ENCODE results near the gene THTPA. TPM values are rescaled to one million over a fixed set of nuclear protein-coding genes. Genes with fewer than 3 reads are reported as not detected.
A peak's percentile ranks its signal among the peaks of the same experiment; 100 is the strongest.
"Not testable (repeated sequence)": the region's sequence is repeated elsewhere in the genome, so short reads cannot be mapped to it uniquely, and the experiment has no call there.

Gene THTPA
- total RNA-seq, 4 donors from 2014 or later = 12.5 to 19.6 (median 16.7) TPM

DNA sequence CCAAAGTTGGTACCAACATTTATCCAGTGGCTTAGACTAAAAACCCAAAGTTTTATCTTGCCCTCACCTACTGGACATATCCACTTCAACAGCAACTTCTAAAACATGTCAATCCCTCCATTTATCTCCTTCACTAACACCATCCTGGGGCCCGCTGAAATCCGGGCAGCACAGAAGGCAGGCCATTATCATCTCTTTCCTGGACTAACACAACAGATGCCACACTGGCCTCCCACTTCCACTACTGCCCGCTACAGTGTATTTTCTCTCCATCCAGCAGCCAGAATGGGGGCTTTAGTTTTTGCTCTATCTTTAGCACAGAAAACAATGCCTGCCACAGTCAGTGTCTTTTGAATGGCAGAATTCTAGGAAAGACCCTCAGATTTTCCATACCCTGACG, 20.1 kb upstream of the THTPA start:
- DNase-seq (ENCODE audit: low spot score) (no peak), ATAC-seq (ENCODE audit: low FRiP score) (no peak)
- no peak for TF ChIP-seq CTCF (IDR thresholded peaks at IDR 0.05)

- no peak for TF ChIP-seq CTCF (IDR thresholded peaks at IDR 0.05)
- ATAC-seq (ENCODE audit: low FRiP score) = no peak
- no peak for DNase-seq (ENCODE audit: low spot score)
These were observed 19.6 kb upstream of the THTPA start for GRCh38 chr14:23536494-23536893.

GRCh38 chr14:23536906-23537305, 19.2 kb upstream of the THTPA start:
- not testable (repeated sequence) for DNase-seq (ENCODE audit: low spot score); ATAC-seq (ENCODE audit: low FRiP score)

DNA sequence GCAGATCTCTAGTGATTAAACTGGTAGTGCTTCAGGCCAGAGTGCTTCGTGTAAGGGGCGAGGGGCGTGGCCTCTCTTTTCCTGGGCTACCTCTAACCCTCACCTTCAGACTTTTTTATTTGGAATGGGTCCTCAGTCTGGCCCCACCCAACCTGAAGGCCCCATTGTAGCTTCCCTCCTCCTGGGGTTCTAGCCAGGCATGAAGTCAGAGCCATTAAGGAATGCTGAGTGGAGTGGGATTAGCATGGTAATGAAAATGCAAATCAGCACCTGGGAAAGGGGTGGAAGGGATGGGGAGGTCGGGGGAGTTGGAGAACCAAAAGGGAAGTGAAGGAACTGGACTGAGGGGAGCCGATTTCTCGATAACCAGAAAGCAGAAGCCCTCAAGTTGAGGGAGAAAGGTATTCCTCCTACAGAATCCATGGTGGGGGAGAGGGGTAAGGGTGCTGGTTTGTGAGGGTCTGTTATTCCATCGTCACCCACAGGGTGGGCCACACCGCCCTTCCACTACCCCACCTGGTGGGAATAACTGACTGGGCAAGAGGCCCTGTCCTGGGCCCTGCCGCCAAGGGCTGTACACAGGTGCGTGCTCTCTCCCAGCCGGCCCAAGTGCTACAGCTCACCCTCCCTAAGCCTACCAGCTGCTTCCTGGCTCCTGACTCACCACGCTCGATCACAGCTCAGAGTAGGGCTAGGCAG, 18.6 kb upstream of the THTPA start:
- no peak for TF ChIP-seq CTCF (IDR thresholded peaks at IDR 0.05)
- DNase-seq (ENCODE audit: low spot score) (no peak), ATAC-seq (ENCODE audit: low FRiP score) (peak; percentile 71)

DNA sequence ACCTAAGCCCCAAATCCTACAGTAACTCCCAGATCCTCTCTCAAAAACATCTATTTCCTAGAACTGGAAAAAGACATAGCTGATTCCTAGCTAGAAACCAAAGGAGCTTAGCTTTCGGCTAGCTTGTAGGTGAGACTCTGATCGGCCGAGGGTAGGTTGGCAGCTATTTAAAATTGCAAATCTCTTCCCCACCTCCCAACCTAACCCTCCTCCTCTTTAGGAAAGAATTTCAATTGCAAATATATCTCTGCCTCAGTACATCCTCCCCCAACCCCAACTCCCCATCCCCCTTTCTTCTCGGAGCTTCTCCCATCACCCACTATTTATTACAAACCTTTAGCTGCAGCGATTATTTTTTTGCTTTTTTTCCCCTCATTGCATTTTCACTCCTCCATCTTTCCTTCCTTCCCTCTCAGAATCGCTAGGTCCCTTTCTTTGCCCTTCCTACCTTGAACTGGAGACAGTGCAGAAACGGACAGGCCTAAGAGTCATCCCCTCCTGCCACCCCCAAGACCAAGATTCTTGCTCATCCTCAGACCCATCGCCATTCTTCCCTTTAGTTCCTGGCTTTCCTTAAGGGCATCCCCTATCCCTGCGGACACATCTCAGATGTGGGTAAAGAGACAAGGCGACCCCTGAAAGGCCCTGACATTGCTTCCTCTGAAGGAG, 17.9 kb upstream of the THTPA start:
- TF ChIP-seq CTCF (IDR thresholded peaks at IDR 0.05) = no peak
- ATAC-seq (ENCODE audit: low FRiP score) (no peak), DNase-seq (ENCODE audit: low spot score) (no peak)

- no peak for TF ChIP-seq CTCF (IDR thresholded peaks at IDR 0.05)
- ATAC-seq (ENCODE audit: low FRiP score) = peak; percentile 9
- DNase-seq (ENCODE audit: low spot score) = no peak
These were observed 17.3 kb upstream of the THTPA start for GRCh38 chr14:23538785-23539184.

DNA sequence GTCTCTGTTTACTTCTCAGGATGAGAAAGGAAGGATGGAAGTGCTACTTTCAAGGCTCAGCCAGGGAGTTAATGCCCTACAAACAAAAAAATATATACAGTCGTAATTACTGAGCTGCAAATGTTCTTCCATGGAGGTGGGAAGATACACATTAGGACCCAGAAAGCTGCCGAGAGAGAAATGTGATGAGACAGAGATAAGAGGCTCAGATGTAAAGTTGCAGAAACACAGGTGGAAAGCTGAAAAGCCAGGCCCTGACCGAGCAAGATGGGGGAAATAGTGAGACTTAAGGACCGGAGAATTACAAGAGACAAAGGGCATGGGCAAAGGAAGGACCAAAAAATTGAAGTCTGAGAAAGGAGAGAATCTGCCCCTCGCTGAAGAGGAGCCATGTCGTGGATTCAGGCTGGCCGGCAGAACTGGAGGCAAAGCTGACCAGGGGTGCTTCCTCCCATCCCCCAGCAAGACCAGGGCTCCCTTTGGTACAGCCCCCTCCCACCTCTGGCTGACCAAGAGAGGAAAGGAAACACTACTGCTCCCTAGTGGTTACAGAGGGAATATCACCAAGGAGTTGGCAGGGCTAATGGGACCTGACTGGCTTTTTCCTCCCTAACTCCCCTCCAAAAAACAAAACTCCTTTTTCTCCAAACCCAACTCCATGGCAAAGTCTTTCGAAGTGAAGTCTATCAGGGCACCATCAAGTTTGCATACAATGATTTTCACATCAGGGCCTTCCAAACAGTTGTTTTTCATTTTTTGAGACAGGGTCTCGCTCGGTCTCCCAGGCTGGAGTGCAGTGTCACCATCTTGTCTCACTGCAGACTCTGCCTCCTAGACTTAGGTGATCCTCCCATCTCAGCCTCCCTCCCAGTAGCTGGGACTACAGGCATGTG, 16.6 kb upstream of the THTPA start:
- TF ChIP-seq CTCF (IDR thresholded peaks at IDR 0.05) = no peak
- DNase-seq (ENCODE audit: low spot score) = no peak
- ATAC-seq (ENCODE audit: low FRiP score) = no peak
